Parathyroid adenoma (tissue), 2 donors: ENCODE measurements around the gene ACHE.
A peak's percentile ranks its signal among the peaks of the same experiment; 100 is the strongest.

Experiments used
- H2AFZ ChIP-seq: fragments of 300-600 bp; sonication (generic); one replicate; pipeline ENCODE4 v1.7.0; 2017; ENCODE audit warnings: antibody characterized with exemption, mild to moderate bottlenecking
- H3K27ac ChIP-seq: fragments of 300-600 bp; sonication (generic); one replicate; pipeline ENCODE4 v1.7.0; 2017
- H3K27me3 ChIP-seq: fragments of 300-600 bp; sonication (generic); one replicate; pipeline ENCODE4 v1.7.0; 2017; ENCODE audit warnings: low read length; ENCODE audit not compliant: control insufficient read depth, insufficient read depth
- H3K36me3 ChIP-seq: fragments of 300-600 bp; sonication (generic); one replicate; pipeline ENCODE4 v1.7.0; 2017; ENCODE audit warnings: low read length; ENCODE audit not compliant: control insufficient read depth, insufficient read depth
- H3K4me1 ChIP-seq: fragments of 300-600 bp; sonication (generic); one replicate; pipeline ENCODE4 v1.7.0; 2017; ENCODE audit warnings: control low read depth
- H3K4me2 ChIP-seq: fragments of 300-600 bp; sonication (generic); one replicate; pipeline ENCODE4 v1.7.0; 2017; ENCODE audit warnings: low read length
- H3K4me3 ChIP-seq: fragments of 300-600 bp; sonication (generic); one replicate; pipeline ENCODE4 v1.7.0; 2017; ENCODE audit warnings: low read depth, low read length
- H3K79me2 ChIP-seq: fragments of 300-600 bp; sonication (generic); one replicate; pipeline ENCODE4 v1.7.0; 2017; ENCODE audit warnings: control low read depth
- H3K9ac ChIP-seq: fragments of 300-600 bp; sonication (generic); one replicate; pipeline ENCODE4 v1.7.0; 2017; ENCODE audit warnings: mild to moderate bottlenecking
- H3K9me3 ChIP-seq: fragments of 300-600 bp; sonication (generic); one replicate; pipeline ENCODE4 v1.7.0; 2017; ENCODE audit warnings: low read length; ENCODE audit not compliant: control insufficient read depth
- TF ChIP-seq, protein P1 (sequence below): fragments of 300-600 bp; sonication (generic); IDR thresholded peaks from one replicate; pipeline ENCODE4 v1.7.0; 2017; ENCODE audit warnings: antibody characterized with exemption, mild to moderate bottlenecking
- donor health status: primary hyperparathyroidism.

ACHE gene

GRCh38 chr7:100854146-100854895, 41.4 kb downstream of the ACHE start:
- no peak overlapping the region for H3K9ac ChIP-seq
- no peaks in the 10 kb centered on the region for H3K36me3 ChIP-seq
- no peak overlapping the region for H3K4me2 ChIP-seq
- H2AFZ ChIP-seq: no peak overlapping the region
- no peak overlapping the region for H3K27ac ChIP-seq
- H3K4me1 ChIP-seq: no peaks in the 10 kb centered on the region
- H3K4me3 ChIP-seq: no peak overlapping the region
- TF ChIP-seq, protein P1, sequence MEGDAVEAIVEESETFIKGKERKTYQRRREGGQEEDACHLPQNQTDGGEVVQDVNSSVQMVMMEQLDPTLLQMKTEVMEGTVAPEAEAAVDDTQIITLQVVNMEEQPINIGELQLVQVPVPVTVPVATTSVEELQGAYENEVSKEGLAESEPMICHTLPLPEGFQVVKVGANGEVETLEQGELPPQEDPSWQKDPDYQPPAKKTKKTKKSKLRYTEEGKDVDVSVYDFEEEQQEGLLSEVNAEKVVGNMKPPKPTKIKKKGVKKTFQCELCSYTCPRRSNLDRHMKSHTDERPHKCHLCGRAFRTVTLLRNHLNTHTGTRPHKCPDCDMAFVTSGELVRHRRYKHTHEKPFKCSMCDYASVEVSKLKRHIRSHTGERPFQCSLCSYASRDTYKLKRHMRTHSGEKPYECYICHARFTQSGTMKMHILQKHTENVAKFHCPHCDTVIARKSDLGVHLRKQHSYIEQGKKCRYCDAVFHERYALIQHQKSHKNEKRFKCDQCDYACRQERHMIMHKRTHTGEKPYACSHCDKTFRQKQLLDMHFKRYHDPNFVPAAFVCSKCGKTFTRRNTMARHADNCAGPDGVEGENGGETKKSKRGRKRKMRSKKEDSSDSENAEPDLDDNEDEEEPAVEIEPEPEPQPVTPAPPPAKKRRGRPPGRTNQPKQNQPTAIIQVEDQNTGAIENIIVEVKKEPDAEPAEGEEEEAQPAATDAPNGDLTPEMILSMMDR: no peak
- no peaks in the 10 kb centered on the region for H3K79me2 ChIP-seq
- no peaks in the 10 kb centered on the region for H3K27me3 ChIP-seq
- H3K9me3 ChIP-seq: no peaks in the 10 kb centered on the region

GRCh38 chr7:100852048-100852872, 43.4 kb downstream of the ACHE start, which contains the start of gene SLC12A9:
TSS of gene SLC12A9 (plus strand) at chr7:100852713. CDS start at chr7:100854198, 1,485 bp downstream.
- H3K9ac ChIP-seq: peak within 1 kb of the TSS; percentile 49
- H3K4me2 ChIP-seq: peak within 1 kb of the TSS; percentile 93
- peak within 1 kb of the TSS; percentile 52 for H3K27ac ChIP-seq
- no peaks in the 10 kb centered on the region for H3K27me3 ChIP-seq
- H3K9me3 ChIP-seq: no peaks in the 10 kb centered on the region
- H2AFZ ChIP-seq: peak within 1 kb of the TSS; percentile 91
- H3K4me1 ChIP-seq: no peaks in the 10 kb centered on the region
- no peaks in the 10 kb centered on the region for H3K79me2 ChIP-seq
- TF ChIP-seq, protein P1: peak; percentile 92
- no peaks in the 10 kb centered on the region for H3K36me3 ChIP-seq
- H3K4me3 ChIP-seq: peak within 1 kb of the TSS; percentile 79

GRCh38 chr7:100847360-100847759, 48.3 kb downstream of the ACHE start:
- Histone ChIP-seq H3K4me3 (no peak overlapping the region), H2AFZ (no peak overlapping the region), H3K9me3 (no peaks in the 10 kb centered on the region), H3K4me1 (no peaks in the 10 kb centered on the region), H3K27ac (no peak overlapping the region), H3K4me2 (no peak overlapping the region), H3K27me3 (no peaks in the 10 kb centered on the region), H3K79me2 (no peaks in the 10 kb centered on the region), H3K36me3 (no peaks in the 10 kb centered on the region), H3K9ac (no peak overlapping the region)
- TF ChIP-seq, protein P1: no peak

DNA sequence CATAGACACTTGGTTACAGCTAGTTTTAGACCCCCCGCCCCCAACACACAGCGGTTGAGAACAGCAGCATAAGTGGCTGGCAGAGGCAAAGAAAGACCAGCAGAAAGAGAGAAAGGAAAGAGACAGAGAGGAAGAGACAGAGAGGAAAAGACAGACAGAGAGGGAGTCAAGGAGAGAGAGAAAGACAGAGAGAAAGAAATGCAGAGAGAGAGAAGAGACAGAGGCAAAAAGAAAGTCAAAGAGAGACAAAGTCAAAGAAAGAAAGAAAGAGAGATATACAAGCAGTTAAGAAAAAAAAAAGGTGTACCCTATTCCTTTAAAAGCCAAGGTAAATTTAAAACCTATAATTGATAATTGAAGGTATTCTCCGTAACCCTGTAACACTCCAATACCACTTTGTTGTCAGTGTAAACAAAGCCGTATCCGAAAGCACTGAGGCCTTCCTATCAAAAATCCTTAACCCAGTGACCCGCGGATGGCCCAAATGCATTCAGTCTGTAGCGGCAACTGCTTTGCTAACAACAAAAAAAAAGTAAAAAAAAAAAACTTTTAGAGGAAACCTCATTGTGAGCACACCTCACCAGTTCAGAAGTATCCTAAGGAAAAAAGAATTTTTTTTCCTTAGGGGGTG, 55.1 kb downstream of the ACHE start:
- H3K79me2 ChIP-seq: no peaks in the 10 kb centered on the region
- TF ChIP-seq, protein P1: no peak
- H3K27ac ChIP-seq: peak overlapping the region; percentile 26

More for the DNA sequence above, 55.1 kb downstream of the ACHE start:
- Histone ChIP-seq H3K4me2 (no peak overlapping the region), H2AFZ (peak overlapping the region; percentile 65), H3K36me3 (no peaks in the 10 kb centered on the region), H3K27me3 (no peaks in the 10 kb centered on the region), H3K9ac (no peak overlapping the region), H3K4me3 (no peak overlapping the region), H3K4me1 (peaks cover 9% of the 10 kb centered on the region), H3K9me3 (no peaks in the 10 kb centered on the region)
